Amniotic epithelial cell (primary cell): ENCODE measurements around the gene SLC27A1.
A peak's percentile ranks its signal among the peaks of the same experiment; 100 is the strongest.
"Not testable (repeated sequence)": the region's sequence is repeated elsewhere in the genome, so short reads cannot be mapped to it uniquely, and the experiment has no call there.

Experiments used
- DNase-seq: peaks from one replicate; pipeline ENCODE4 v3.0.0-alpha.2; 2010; ENCODE audit warnings: low read depth

SLC27A1 gene

DNA sequence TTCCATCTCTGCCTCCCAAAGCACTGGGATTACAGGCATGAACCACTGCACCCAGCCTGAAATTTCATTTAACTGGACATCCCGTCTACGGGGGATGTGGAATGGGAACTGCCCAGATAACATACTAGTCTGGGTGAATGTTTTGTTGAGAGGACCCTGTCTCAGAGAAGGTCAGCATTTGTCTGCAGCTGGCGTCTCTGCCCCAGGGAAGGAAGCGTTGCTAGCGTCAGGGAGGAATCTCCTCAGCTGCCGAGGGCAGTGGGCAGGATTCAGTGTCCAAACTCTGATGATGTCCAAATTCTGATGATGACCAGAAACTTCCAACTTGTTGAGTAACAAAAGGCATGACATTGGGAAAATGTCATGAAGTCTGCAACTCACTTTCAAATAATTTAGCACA, 12.7 kb upstream of the SLC27A1 start:
- DNase-seq, result no peak

DNA sequence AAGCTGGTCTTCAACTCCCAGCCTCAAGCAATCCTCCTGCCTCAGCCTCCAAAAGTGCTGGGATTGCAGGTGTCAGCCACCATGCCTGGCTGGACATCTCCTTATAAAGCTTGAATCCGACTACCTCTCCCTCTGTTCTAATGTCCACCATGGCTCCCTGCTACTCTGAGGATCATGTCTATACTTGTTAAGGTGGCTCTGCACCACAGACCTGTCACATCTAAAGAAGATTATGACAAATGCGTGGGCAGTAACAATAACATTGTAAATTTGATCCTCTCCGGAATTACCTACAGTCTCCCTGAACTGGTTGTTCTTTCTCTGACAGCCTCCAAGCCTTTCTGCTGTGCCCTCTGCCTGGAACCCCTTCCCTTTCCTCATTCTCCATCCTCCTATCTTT, 11.4 kb upstream of the SLC27A1 start:
- DNase-seq, result no peak

GRCh38 chr19:17460372-17461230, 9.7 kb upstream of the SLC27A1 start, which contains the start of gene NXNL1:
TSS of gene NXNL1 (minus strand) at chr19:17460926. CDS start at chr19:17460869, 57 bp downstream.
- no peak for DNase-seq

DNA sequence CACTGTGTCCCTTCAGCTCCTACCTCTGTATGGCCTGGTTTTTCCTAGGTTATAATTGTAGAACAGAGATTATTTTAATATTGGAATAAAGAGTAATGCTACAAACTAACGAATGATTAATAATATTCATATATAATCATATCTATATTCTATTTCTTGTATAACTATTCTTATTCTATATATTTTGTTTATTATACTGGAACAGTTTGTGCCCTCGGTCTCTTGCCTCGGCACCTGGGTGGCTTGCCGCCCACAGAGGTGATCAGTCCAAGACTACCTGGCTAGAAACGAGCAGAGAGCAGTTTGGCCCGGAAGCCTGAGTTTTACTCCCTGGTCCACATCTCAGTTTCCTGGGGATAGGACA, 3.9 kb upstream of the SLC27A1 start:
- DNase-seq, result no peak

- no peak for DNase-seq
These were observed 2.6 kb upstream of the SLC27A1 start for GRCh38 chr19:17467471-17468301.

GRCh38 chr19:17468302-17469091, 1.8 kb upstream of the SLC27A1 start:
- no peak for DNase-seq

- no peak for DNase-seq
These were observed 1.2 kb upstream of the SLC27A1 start for GRCh38 chr19:17469092-17469480.

GRCh38 chr19:17469481-17470067, 750 bp upstream of the SLC27A1 start:
- DNase-seq, result peak; percentile 86

- DNase-seq, result no peak
These were observed 1.2 kb downstream of the SLC27A1 start for GRCh38 chr19:17471410-17472125.

- DNase-seq, result peak; percentile 77
These were observed 2.7 kb downstream of the SLC27A1 start for GRCh38 chr19:17473041-17473440.

GRCh38 chr19:17475011-17475540, 4.8 kb downstream of the SLC27A1 start:
- not testable (repeated sequence) for DNase-seq

- DNase-seq, result no peak
These were observed 5.3 kb downstream of the SLC27A1 start for GRCh38 chr19:17475541-17476115.

DNA sequence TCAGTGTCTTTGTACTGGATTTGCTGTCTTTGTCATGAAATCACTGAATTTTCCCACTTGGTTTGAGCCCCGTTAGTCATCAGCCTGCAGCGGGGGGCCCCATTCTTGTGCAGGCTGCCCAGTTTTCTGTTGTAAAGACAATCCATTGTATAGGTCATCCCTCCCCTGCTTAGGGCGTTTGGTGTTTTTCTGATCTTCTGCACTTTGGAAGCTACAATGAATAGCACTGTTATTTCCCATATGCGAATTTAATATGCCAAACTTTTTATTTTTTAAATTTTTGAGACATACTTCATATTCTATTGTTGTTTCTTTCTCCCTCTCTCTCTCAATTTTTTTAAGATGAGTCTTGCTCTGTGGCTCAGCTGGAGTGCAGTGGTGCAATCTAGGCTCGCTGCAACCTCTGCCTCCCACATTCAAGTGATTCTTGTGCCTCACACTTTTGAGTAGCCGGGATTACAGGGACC, 9.0 kb downstream of the SLC27A1 start:
- DNase-seq, result peak; percentile 83

- no peak for DNase-seq
These were observed 11.7 kb downstream of the SLC27A1 start for GRCh38 chr19:17481986-17482385.

DNA sequence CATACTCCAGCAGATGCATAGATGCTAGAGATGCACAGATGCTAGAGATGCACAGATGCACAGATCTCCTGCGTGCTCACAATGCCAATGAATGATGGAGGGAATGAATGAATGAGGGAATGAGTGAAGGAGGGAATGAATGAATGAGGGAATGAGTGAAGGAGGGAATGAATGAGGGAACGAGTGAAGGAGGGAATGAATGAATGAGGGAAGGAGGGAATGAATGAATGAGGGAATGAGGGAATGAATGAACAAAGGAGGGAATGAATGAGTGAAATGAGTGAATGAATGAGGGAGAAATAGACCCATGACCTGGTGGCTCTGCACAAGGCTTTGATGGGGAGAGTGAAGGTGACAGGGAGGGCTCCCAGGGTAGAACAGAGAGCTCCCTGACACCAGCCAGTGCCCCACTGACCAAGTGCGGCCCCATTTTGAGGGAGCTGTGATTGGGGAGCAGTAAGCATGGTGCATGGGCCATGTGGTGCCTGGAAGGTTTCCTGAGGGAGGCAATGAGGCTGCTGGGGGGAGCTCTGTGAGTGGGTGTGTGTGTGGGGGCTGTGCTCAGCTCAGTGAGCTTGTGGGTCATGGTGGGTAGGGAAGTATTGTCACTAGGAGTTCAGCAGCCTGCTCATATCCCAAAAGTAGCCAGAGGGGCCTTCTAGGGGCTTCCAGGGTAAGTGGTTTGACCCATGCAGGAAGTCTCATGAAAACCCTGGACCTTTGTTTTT, 12.7 kb downstream of the SLC27A1 start:
- DNase-seq, result no peak

DNA sequence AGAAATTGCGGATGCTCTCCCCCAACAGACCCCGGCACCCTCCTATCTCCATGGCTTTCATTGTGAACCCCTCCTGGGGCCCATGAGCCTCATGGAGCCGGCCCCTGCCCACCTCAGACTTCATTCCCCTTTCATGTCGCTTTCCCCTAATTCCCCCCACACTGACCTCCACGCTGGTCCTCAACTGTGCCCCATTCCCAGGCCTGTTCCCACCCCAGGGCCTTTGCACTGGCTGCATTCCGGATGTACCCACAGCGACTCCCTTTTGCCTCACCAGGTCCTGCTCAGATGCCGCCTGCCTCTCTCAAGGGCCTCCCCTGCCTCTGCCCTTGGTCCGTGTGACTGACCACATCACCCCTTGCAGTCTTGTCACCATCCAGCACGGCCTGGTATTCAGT, 13.3 kb downstream of the SLC27A1 start:
- no peak for DNase-seq

DNA sequence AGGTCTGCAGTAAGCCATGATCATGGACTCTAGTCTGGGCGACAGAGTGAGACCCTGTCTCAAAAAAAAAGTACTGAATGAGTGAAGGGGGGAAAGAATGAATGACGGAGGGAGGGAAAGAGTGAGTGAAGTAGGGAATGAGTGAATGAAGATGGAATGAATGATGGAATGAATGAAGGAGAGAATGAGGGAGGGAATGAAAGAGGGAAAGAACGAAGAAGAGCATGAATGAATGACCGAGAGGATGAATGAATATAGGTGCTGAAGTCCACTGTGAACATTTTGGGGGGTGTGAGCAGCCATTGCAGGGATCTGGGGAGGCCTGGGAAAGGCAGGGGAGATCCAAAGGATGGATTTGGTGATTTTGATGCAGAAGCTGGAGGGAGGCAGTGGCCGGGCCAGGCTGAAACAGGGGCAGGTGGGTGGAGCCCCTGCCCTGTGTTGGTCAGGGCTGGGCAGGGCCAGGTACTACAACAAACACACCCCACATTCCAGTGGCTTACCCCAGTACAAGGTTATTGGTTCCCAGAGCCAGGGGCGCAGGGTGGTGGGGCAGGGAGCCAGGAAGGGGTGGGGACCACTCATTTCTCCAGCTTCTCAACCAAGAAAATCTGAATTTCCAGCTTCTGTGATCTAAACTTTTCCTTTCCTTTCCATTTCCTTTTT, 14.3 kb downstream of the SLC27A1 start:
- no peak for DNase-seq

DNA sequence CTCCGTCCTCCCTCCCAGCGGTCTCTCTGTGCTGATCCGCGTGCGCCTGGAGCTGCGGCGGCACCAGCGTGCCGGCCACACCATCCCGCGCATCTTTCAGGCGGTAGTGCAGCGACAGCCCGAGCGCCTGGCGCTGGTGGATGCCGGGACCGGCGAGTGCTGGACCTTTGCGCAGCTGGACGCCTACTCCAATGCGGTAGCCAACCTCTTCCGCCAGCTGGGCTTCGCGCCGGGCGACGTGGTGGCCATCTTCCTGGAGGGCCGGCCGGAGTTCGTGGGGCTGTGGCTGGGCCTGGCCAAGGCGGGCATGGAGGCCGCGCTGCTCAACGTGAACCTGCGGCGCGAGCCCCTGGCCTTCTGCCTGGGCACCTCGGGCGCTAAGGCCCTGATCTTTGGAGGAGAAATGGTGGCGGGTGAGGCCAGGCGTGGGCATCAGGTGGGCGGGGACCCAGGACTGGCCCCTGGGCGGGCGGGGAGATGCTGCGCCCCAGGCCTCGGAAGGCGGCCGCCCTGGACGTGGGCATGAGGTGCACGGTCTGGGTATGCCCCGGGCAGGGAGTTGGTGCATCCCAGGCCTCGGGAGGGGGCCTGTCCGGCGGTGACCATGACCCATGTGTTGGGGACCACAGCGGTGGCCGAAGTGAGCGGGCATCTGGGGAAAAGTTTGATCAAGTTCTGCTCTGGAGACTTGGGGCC, 16.4 kb downstream of the SLC27A1 start:
- DNase-seq, result no peak
